NAMALWA (cell line): ENCODE results near the gene DUXB.
A peak's percentile ranks its signal among the peaks of the same experiment; 100 is the strongest.

Source experiments
- DNase-seq: peaks from one replicate; pipeline ENCODE4 v3.0.0-alpha.2; 2015; ENCODE audit warnings: low spot score

Gene DUXB

DNA sequence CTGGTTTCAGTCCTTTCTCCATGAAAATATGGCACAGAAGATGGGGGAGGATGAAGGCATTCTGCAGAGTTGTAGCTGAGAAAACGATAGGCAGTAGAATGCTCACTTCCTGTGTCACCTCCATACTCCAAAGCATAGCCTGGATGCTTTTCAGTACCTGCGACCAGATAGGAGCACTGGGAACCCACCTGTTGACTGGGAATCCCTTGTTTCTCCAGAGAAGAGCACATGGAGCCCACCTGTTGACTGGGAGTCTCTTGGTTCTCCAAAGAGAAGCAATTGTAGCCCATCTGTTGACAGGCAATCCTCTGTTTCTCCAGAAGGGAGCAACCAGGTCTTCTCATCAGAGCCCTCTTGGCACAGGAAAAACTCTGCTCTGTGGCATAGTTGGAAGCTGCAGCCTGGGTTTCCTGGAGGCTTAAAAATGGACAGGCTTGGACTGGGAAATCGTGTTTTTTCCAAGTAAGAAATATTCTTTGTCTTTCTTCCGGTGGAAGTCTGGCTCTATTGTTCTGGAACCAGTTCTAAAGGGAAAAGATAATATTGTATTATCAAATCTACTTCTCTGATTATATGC lies 40.4 kb downstream of the DUXB start:
- no peak for DNase-seq

DNA sequence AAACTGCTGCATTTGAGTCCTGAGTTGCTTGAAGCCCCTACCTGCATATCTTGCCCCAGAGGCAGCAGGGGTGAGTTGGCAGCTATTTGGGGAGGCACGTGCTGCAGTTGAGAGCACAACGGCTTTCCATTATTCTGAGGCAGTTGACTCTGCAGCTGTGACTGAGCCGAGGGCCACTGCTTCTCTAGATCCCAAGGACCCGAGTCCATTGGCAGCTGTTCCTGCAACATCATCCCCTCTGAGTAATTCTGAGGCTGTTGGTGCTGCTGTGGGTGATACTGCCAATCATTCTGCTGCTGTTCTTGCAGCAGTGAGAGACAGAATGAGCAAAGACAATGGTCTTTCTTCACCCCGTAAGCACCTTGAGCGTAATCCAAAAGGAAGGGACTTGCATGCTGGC lies 40.9 kb downstream of the DUXB start:
- DNase-seq, result no peak

GRCh38 chr16:75658175-75658574 lies 43.1 kb downstream of the DUXB start:
- no peak for DNase-seq

DNA sequence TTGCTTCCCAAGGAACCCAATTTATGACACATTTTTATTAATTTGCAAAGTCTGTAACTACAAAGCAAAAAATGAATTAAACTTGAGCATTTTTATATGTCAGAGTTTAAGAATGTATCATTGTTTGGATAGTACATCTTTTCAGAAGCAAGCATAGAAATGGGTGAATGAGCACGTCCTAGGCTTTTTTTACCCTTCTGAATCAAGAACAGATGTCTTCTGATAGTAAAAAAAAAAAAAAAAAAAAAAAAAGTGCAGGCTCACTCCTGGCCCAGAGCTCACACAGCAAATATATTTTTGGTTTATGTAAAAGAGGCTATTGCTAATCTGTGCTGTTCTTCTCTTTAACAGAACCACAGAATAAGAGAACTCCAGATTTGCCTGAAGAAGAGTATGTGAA lies 47.3 kb downstream of the DUXB start:
- peak; percentile 20 for DNase-seq

DNA sequence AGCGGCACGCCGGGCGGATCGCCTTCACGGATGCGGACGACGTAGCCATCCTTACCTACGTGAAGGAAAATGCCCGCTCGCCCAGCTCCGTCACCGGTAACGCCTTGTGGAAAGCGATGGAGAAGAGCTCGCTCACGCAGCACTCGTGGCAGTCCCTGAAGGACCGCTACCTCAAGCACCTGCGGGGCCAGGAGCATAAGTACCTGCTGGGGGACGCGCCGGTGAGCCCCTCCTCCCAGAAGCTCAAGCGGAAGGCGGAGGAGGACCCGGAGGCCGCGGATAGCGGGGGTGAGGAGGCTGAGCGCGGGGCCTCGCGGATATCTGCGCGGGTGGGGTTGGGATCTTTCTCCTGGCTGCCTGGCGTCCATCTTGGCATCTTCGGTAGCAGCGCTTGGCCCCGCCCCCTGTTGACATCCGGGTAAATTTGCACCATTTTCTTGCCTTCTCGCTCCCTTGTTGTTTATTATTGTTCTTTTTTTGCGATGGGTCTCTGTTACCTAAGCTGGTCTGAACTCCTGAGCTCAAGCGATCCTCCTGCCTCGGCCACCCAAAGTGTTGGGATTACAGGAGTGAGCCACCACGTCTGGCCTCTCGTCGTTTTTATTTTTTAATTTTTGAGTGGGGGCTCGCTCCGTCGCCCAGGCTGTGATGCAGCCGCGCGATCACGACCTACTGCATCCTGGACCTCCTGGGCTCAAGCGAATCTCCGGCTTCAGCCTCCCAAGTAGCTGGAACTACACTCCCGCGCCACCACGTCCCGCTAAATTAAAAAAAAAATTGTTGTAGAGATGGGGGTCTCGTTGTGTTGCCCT lies 52.8 kb downstream of the DUXB start:
- peak; percentile 87 for DNase-seq

DNA sequence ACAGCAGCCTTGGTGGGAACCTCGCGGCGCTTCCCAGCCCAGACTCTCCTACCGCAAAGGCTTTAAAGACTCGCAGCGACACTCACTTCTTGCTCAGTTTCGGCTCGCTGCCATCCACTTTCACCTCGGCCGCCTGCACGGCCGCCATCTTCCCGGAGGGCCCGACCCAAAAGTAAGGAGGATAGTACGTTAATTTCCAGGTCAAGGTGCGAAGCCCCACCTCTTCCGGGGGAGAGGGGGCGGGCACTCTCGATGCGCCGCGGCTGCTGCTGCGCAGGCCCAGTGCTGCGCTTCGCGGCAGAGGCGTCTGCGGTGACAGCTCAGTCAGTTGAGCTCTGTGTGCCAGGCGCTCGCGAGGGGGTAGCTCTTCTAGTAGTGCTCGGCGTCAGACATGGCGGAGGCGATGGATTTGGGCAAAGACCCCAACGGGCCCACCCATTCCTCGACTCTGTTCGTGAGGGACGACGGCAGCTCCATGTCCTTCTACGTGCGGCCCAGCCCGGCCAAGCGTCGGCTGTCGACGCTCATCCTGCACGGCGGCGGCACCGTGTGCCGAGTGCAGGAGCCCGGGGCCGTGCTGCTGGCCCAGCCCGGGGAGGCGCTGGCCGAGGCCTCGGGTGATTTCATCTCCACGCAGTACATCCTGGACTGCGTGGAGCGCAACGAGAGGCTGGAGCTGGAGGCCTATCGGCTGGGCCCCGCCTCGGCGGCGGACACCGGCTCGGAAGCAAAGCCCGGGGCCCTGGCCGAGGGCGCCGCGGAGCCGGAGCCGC lies 53.6 kb downstream of the DUXB start, which contains the start of the genes KARS1 and TERF2IP:
Gene KARS1, minus strand, starts transcription at position 174 of the 773 bp plus-strand sequence. Its CDS starts 26 bp downstream, at position 148.
Gene TERF2IP, plus strand, starts transcription at position 282 of the 773 bp plus-strand sequence. Its CDS starts 110 bp downstream, at position 392.
- DNase-seq, result peak; percentile 96

DNA sequence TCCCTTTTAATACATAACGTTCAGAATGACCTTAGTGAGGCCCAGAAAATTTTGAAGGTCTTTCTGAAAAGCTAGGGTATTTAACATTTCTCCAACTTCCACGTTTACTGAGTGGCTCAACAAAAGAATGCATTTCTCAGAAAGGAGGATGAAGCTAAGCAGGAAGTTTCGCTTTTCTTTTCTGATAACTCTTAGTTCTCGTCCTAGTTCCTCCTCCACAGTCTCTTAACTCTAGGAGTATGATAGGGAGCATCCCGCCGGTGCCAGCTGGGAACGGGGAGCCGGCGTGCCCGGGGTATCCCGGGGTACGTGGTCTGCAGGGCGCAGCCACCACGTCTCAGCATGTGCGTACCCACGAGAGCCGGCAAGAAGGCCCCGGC lies 54.2 kb downstream of the DUXB start:
- DNase-seq, result no peak

DNA sequence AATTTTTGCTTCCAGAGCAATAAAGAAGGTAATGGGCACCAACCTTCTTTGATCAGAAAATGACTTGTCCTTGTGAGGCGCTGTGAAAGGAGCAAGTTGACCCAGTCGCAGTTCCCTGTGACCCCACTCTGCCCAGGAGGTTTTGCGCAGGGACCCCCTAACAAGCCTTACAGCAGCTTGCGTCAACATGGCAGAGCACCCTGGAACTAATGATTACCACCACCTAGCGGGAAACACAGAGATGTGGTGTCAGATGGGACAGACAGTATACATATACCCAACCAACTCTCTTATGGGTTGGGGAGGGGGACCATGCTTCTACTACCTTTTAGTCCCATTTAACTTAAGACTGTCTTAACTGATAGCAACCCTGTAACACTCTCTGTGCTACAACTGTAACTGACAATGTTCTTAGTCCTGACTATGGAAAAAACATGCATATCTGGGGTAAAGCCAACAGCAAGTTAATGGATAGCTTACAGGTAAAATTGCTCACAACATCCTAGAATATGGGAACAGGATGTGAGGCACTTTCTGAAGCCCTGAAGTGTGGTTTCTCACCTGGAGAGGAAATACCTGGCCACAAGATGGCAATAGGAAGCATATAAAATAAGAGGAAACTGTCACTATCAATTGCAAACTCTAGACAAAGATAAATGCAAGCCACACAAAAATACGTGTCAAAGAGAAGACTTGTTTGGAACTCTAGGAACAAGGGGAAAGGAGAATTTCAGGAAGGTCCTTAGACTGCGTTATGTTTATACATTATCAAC lies 56.8 kb downstream of the DUXB start:
- DNase-seq, result no peak
